22Rv1 (cell line): Measurements from ENCODE around the gene RSAD2.
A peak's percentile ranks its signal among the peaks of the same experiment; 100 is the strongest.

ENCODE experiments used
- H3K27ac ChIP-seq: fragments of 450-650 bp; 2 replicates; pipeline ENCODE4 v1.5.1; 2017
- ZFX ChIP-seq: fragments of 450-650 bp; IDR thresholded peaks from 2 replicates; pipeline ENCODE4 v1.6.1; 2017; ENCODE audit warnings: antibody characterized with exemption, borderline replicate concordance
- TF ChIP-seq, protein P1 (sequence below): fragments of 450-650 bp; IDR thresholded peaks from 2 replicates; pipeline ENCODE4 v1.5.1; 2017; ENCODE audit warnings: mild to moderate bottlenecking

Gene RSAD2

DNA sequence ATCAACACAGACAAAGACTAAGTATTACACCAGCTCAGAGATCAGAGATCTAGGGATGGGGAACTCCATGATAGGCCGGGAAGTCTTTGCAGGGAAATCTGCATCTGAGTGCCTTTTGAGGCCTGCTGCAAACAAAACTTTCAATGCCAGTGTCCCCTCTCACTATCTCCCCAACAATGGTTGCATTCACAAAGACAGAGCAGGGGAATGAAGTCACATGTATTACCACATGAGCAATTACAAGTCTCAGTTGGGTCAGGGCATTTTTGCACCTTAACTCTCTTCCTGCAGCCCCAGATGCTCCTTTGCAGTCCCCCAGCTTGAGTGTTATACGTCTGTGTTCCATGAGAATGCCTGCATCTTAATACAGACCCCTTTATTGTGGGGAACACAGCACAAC lies 37.8 kb downstream of the RSAD2 start:
- H3K27ac ChIP-seq: no peak overlapping the region
- TF ChIP-seq ZFX: no peak
- TF ChIP-seq, protein P1, sequence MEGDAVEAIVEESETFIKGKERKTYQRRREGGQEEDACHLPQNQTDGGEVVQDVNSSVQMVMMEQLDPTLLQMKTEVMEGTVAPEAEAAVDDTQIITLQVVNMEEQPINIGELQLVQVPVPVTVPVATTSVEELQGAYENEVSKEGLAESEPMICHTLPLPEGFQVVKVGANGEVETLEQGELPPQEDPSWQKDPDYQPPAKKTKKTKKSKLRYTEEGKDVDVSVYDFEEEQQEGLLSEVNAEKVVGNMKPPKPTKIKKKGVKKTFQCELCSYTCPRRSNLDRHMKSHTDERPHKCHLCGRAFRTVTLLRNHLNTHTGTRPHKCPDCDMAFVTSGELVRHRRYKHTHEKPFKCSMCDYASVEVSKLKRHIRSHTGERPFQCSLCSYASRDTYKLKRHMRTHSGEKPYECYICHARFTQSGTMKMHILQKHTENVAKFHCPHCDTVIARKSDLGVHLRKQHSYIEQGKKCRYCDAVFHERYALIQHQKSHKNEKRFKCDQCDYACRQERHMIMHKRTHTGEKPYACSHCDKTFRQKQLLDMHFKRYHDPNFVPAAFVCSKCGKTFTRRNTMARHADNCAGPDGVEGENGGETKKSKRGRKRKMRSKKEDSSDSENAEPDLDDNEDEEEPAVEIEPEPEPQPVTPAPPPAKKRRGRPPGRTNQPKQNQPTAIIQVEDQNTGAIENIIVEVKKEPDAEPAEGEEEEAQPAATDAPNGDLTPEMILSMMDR: no peak

DNA sequence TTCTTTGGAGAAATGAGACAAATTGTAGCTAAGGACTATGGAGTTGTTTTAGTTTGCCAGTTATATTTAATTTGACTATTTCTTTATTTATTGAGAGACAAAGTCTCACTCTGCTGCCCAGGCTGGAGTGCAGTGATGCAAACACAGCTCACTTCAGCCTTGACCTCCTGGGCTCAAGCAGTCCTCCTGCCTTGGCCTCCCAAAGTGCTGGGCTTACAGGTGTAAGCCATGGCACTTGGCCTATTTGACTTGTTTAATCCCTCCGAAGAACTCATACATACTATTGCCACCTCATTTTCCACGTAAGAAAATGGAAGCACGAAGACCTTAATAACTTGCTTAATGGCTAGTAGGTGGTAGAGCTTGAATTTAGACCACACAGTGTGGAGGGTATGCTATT lies 38.6 kb downstream of the RSAD2 start:
- H3K27ac ChIP-seq: no peak overlapping the region
- TF ChIP-seq ZFX: no peak
- TF ChIP-seq, protein P1: no peak

DNA sequence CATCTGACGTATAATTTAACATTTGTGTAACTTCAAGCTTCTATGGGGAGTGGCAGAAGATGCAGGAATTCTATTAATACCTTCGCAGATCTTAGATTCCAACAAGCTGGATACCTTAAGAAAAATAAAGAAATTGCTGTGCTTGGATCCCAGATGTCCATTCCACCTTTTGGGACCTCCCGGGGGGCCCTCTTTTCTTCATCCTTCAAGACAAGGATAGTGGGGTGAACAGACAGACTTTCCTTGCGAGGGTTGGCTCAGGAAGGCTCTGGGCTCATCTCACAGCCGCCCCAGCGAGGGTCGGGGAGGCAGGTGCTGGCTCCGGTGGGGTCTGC lies 39.1 kb downstream of the RSAD2 start:
- no peak overlapping the region for H3K27ac ChIP-seq

DNA sequence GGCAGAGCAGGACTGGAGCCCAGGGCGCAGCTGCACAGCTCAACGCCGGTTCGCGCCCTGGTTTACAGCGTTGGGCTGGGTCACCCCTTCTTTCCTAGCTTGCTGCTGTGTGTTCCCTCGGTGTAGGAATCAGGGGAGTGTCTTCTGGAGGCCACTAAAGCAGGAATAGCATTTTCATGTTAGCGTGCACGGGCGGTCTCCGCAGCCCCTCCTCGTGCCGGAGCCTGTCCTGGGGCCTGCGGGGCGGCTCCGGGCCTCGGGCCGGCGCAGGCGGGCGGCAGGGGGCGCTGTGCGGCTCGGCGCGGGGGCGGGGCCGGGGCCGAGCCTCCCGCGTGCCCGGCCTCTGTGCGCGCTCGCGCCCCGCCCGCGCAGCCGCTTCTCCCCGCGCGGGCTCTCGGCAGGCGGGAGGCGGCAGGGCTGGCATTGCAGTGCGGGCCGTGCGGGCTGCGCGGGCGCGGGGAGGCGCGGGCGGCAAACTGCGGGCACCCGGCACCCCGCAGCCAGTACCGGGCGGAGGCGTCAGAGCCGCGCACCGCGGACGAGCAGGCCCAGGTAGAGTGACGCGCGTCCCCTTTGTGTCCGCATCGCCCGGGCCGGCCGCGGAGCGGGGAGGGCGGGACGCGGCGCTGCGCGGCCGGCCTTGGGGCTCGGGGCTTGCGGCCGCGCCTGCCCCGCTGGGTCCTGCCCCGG lies 39.6 kb downstream of the RSAD2 start, which contains the start of gene RNF144A:
Gene RNF144A, plus strand, starts transcription at position 342 of the 690 bp plus-strand sequence. CDS start 79,515 bp downstream, outside the sequence.
- H3K27ac ChIP-seq: no peak within 1 kb of the TSS

More for the DNA sequence above, 39.1 kb downstream of the RSAD2 start:
- TF ChIP-seq, protein P1: no peak
- no peak for TF ChIP-seq ZFX

DNA sequence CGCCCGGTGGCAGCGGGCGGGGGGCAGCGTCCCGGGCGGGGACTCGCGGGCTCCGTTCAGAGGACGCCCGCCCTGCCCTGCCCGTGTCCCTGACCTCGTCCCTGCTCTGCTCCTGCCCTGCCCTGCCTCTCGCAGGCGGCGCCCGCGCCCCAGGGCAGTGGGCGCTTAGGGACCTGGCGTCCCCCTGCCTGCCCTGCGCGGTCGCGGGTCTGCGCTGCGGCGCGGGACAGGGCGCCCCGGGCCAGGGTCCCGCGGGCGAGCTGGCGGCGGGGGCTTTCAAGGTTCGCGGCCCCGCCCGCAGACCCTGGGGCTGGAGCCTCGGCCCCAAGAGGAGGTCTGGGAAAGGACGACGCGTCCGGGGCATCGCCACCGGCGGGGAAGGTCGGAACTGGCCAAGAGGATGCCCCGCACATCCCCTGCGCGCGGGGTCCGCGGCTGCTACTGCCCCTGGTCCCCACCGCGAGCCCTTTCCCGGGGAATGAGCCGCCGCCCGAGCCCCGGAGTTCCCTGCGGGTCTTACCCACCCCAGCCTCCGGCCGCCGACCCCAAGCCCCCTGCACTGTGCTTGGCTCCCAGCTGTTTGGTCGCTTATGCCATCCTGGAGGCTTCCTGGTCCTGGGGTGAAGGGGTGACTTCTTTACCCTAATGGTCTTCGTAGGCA lies 40.3 kb downstream of the RSAD2 start:
- no peak for TF ChIP-seq ZFX
- TF ChIP-seq, protein P1: no peak
- no peak overlapping the region for H3K27ac ChIP-seq

More for the DNA sequence above, 39.6 kb downstream of the RSAD2 start, which contains the start of gene RNF144A:
- TF ChIP-seq, protein P1: peak; percentile 95
- no peak for TF ChIP-seq ZFX

DNA sequence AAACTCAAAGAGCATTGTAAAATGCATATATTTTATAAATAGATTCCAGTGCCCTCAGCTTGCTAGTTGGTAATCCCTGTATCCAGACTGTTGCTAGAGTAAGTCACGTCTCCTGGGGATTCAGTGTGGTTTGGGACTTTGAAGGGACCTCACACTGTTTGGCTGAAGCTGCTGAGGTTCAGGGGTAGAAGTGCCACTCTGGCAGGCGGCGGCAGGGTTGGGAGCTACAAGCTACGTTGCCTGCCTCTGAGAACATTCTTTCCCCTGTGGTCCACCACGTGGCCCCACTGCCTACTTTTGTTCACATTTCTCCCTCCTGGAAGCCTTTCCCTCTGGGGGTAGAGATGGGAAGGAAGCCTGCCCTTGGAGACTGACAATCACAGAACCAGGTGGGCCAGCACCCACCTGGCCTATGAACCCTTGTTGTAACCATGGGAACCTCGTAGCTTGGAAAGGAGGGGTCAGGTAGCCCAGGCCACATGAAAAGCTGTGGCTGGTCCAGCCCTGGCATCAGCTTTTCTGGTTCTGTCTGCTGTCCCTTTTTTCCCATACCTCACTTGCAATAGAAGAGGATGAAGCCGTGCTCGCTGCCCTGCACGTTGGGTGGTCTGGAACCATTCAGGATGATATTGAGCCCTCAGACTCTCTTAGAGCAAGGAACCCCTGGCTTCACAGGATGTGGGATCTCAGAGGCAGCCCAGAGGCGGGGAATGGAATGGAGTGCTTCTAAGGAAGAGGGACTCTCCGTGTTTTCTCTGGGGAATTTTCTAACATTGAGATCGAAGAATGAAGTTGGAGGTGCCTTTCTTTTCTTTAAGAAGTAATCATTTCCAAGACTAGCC lies 42.5 kb downstream of the RSAD2 start:
- TF ChIP-seq, protein P1: no peak
- TF ChIP-seq ZFX: no peak
- no peak overlapping the region for H3K27ac ChIP-seq
